Adrenal gland (tissue), 12 donors: ENCODE measurements around the gene CACNB3. TPM values are rescaled to one million over a fixed set of nuclear protein-coding genes. Genes with fewer than 3 reads are reported as not detected.

ENCODE experiments used
- DNase-seq, 7 donors: peaks; one replicate each; pipeline ENCODE4 v3.0.0-alpha.2; 2019 to 2020
- H3K27ac ChIP-seq, 5 donors: fragments of 200-600 bp; sonication (generic) in 4 of 5; 1 replicate in 3 of 5; 2 replicates in 2 of 5; pipeline versions ENCODE4 v1.5.1 to v1.8.0; 2016 to 2020; ENCODE audit warnings: mild to moderate bottlenecking in 1 of 5
- H3K27me3 ChIP-seq: fragments of 200-600 bp; 2 replicates; pipeline ENCODE4 v1.8.0; 2021
- H3K36me3 ChIP-seq, 2 donors: fragments of 200-600 bp; replicated peaks in 1 of 2; 1 replicate in 1 of 2; 2 replicates in 1 of 2; pipeline versions ENCODE4 v1.5.1 to v1.8.0; 2018 to 2022
- H3K4me1 ChIP-seq, 2 donors: fragments of 200-600 bp; replicated peaks in 1 of 2; 1 replicate in 1 of 2; 2 replicates in 1 of 2; pipeline versions ENCODE4 v1.5.1 to v1.8.0; 2018 to 2021
- H3K4me3 ChIP-seq, 4 donors: fragments of 200-600 bp; sonication (generic) in 3 of 4; one replicate each; pipeline ENCODE4 v1.5.1; 2016 to 2018
- H3K9me3 ChIP-seq, 3 donors: fragments of 200-600 bp; sonication (generic) in 1 of 3; replicated peaks in 1 of 3; 1 replicate in 2 of 3; 2 replicates in 1 of 3; pipeline versions ENCODE4 v1.5.1 to v1.8.0; 2016 to 2021
- POLR2A ChIP-seq, 2 donors: fragments of 450-650 bp; IDR thresholded peaks; one replicate each; pipeline ENCODE4 v1.6.1; 2017; ENCODE audit warnings: antibody characterized with exemption in 2 of 2, mild to moderate bottlenecking in 2 of 2, moderate library complexity in 1 of 2
- WGBS, 4 donors: extraction: QIAGEN DNeasy Blood & Tissue Kit in 2 of 4; methylation state at CpG; one replicate each; pipeline versions ENCODE4 v1.1.5 to v1.1.7; 2013 to 2017; 5-methylcytosine and 5-hydroxymethylcytosine counted together
- intact Hi-C, 2 donors: fragments of 100-400 bp; cut with DNase I; formaldehyde crosslinking; loops; one replicate each; pipeline versions ENCODE4 v1.14.1 to v1.15.0; 2022 to 2023
- polyA plus RNA-seq, 3 donors: library from polyadenylated mRNA; stranded (reverse); fragments of 200-250 nt in 2 of 3; fragments of 350-450 nt in 1 of 3; fragmentation: Illumina TruSeq in 1 of 3; extraction: RNeasy Lipid Tissue Mini Kit (QIAGEN cat#74804) in 1 of 3; gene quantifications; one replicate each; pipeline ENCODE4 v1.2.3, GENCODE V29; 2013 to 2014
- total RNA-seq, 9 donors: library from RNA; depleted of rRNA in 4 of 9; stranded (reverse); fragments of >200 nt in 4 of 9; fragments of 120-200 nt in 1 of 9; fragmentation: NEBNext Ultra II Directional in 1 of 9; extraction: Animal tissue kit (Norgen Biotek cat#: 25700) in 1 of 9; gene quantifications; one replicate each; pipeline versions ENCODE4 v1.1.0 to v1.2.4, GENCODE V29; 2013 to 2023
- TF ChIP-seq, protein P1 (sequence below), 6 experiments: fragments of 450-650 bp in 4 of 6; fragments of 200-600 bp in 2 of 6; sonication (generic) in 1 of 6; IDR thresholded peaks; 1 replicate in 5 of 6; 2 replicates in 1 of 6; pipeline versions ENCODE4 v1.5.1 to v1.8.0; 2016 to 2021; ENCODE audit warnings: antibody characterized with exemption in 6 of 6, mild to moderate bottlenecking in 2 of 6, moderate library complexity in 1 of 6
- donor health status: healthy with polysubstance abuse.
- donor health status: Bipolar disorder and iron deficiency.
- donor health status: DM: yes; HTN: yes; CAD: no.
- donor health status: DM: no; HTN: no; CAD: no.
- donor health status: DM: no; HTN: no; CAD: no.
- donor health status: DM: yes; HTN: yes; CAD: no.

Gene CACNB3
- total and polyA plus RNA-seq, 12 donors: 3.9 to 19.5 (median 6.0) TPM

DNA sequence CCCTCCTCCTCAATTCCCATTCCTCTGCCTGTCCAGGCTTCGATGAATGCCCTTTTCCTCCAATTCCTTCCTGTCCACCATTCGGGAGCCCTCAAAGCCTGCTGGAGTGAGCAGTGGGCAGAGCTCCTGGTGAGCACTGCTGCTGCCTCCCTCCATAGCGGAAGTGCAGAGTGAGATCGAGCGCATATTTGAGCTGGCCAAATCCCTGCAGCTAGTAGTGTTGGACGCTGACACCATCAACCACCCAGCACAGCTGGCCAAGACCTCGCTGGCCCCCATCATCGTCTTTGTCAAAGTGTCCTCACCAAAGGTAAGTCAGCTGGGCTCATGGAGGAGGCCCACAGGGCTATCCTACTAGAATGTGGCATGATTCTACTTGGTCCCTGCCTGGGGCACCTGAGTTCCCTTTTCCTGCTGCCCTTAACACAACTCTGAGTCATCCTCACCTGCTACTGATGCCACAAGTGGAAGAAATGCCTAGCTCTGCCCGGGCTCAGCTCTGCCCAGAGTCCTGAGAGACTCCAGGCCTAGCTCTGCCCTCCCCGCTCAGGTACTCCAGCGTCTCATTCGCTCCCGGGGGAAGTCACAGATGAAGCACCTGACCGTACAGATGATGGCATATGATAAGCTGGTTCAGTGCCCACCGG is 8.0 kb downstream of the CACNB3 start:
- TF ChIP-seq, protein P1, sequence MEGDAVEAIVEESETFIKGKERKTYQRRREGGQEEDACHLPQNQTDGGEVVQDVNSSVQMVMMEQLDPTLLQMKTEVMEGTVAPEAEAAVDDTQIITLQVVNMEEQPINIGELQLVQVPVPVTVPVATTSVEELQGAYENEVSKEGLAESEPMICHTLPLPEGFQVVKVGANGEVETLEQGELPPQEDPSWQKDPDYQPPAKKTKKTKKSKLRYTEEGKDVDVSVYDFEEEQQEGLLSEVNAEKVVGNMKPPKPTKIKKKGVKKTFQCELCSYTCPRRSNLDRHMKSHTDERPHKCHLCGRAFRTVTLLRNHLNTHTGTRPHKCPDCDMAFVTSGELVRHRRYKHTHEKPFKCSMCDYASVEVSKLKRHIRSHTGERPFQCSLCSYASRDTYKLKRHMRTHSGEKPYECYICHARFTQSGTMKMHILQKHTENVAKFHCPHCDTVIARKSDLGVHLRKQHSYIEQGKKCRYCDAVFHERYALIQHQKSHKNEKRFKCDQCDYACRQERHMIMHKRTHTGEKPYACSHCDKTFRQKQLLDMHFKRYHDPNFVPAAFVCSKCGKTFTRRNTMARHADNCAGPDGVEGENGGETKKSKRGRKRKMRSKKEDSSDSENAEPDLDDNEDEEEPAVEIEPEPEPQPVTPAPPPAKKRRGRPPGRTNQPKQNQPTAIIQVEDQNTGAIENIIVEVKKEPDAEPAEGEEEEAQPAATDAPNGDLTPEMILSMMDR (IDR thresholded peaks at IDR 0.05): no peak
- no peak for TF ChIP-seq POLR2A (IDR thresholded peaks at IDR 0.05)
- Histone ChIP-seq H3K36me3 (peaks cover 0 to 36% of the 10 kb centered on the region in 2 donors), H3K9me3 (no peaks in the 10 kb centered on the region), H3K27me3 (no peaks in the 10 kb centered on the region), H3K27ac (no peak overlapping the region), H3K4me3 (no peak overlapping the region), H3K4me1 (peaks cover 0 to 4% of the 10 kb centered on the region in 2 donors)
- WGBS, 4 donors: 84 to 90% (median 86%) methylated on average over 10 to 15 of the region's 15 CpGs
- intact Hi-C loops: no loop called here
- no peak for DNase-seq

DNA sequence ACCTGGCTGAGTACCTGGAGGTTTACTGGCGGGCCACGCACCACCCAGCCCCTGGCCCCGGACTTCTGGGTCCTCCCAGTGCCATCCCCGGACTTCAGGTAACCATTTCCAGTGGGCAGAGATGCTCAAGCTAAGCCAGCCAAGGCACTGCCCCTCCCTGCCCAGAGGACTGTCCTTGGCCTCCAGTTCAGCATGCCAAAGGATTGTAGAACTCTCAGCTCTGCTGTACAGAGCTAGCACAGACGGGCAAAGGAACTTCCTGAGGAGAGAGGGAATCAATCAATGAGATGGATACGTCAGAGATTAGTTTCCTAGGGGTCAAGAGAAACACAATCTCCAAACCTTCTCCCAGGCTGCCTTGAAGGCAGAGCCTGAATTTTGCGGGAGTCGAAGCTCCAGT is 8.7 kb downstream of the CACNB3 start:
- H3K4me3 ChIP-seq: no peak overlapping the region
- intact Hi-C loops: no loop called here
- H3K27ac ChIP-seq: no peak overlapping the region
- H3K27me3 ChIP-seq: no peaks in the 10 kb centered on the region
- H3K9me3 ChIP-seq: no peaks in the 10 kb centered on the region
- H3K36me3 ChIP-seq: peaks cover 0 to 43% of the 10 kb centered on the region in 2 donors
- peak in 4 of 7 donors; percentile 33 to 59 (median 36) for DNase-seq
- H3K4me1 ChIP-seq: peaks cover 0 to 4% of the 10 kb centered on the region in 2 donors
- WGBS, 4 donors: 38 to 60% (median 58%) methylated on average over 4 to 8 of the region's 8 CpGs
- no peak for TF ChIP-seq POLR2A (IDR thresholded peaks at IDR 0.05)
- TF ChIP-seq, protein P1 (IDR thresholded peaks at IDR 0.05): no peak

DNA sequence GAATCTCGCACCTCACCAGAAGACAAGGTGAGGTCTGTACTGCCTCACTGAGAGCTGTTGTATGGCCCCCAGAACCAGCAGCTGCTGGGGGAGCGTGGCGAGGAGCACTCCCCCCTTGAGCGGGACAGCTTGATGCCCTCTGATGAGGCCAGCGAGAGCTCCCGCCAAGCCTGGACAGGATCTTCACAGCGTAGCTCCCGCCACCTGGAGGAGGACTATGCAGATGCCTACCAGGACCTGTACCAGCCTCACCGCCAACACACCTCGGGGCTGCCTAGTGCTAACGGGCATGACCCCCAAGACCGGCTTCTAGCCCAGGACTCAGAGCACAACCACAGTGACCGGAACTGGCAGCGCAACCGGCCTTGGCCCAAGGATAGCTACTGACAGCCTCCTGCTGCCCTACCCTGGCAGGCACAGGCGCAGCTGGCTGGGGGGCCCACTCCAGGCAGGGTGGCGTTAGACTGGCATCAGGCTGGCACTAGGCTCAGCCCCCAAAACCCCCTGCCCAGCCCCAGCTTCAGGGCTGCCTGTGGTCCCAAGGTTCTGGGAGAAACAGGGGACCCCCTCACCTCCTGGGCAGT is 9.3 kb downstream of the CACNB3 start:
- Histone ChIP-seq H3K4me1 (peaks cover 0 to 4% of the 10 kb centered on the region in 2 donors), H3K4me3 (no peak overlapping the region), H3K27ac (no peak overlapping the region), H3K9me3 (no peaks in the 10 kb centered on the region), H3K36me3 (peaks cover 0 to 49% of the 10 kb centered on the region in 2 donors), H3K27me3 (no peaks in the 10 kb centered on the region)
- no peak for TF ChIP-seq POLR2A (IDR thresholded peaks at IDR 0.05)
- TF ChIP-seq, protein P1 (IDR thresholded peaks at IDR 0.05): no peak
- intact Hi-C loops: no loop called here
- peak in 3 of 7 donors; percentile 33 to 35 (median 35) for DNase-seq
- 62 to 90% (median 78%) methylated on average over 1 to 17 of the region's 17 CpGs for WGBS, 4 donors

DNA sequence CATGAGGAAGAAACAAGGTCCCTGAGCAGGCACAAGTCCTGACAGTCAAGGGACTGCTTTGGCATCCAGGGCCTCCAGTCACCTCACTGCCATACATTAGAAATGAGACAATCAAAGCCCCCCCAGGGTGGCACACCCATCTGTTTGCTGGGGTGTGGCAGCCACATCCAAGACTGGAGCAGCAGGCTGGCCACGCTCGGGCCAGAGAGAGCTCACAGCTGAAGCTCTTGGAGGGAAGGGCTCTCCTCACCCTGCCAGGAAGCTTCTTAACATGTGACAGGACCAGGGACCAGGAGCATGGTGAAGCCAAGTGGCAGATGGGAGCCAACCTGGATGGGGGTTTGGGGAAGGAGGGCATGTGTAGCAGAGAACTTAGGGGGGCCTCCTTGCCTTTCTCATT is 10.0 kb downstream of the CACNB3 start:
- intact Hi-C loops: no loop called here
- Histone ChIP-seq H3K36me3 (peaks cover 0 to 56% of the 10 kb centered on the region in 2 donors), H3K27ac (no peak overlapping the region), H3K9me3 (no peaks in the 10 kb centered on the region), H3K27me3 (no peaks in the 10 kb centered on the region), H3K4me3 (no peak overlapping the region), H3K4me1 (peaks cover 0 to 4% of the 10 kb centered on the region in 2 donors)
- 66 to 96% (median 78%) methylated on average over 2 of the region's 2 CpGs for WGBS, 4 donors
- TF ChIP-seq POLR2A (IDR thresholded peaks at IDR 0.05): no peak
- TF ChIP-seq, protein P1 (IDR thresholded peaks at IDR 0.05): no peak
- DNase-seq: no peak
